HepG2 (cell line): ENCODE measurements around the gene GRB10. TPM values are rescaled to one million over a fixed set of nuclear protein-coding genes. Genes with fewer than 3 reads are reported as not detected.

ENCODE experiments used
- ARNTL ChIP-seq: sonication (generic); formaldehyde crosslinking; IDR thresholded peaks from 2 replicates; pipeline ENCODE4 v1.4.0; 2020; ENCODE audit warnings: mild to moderate bottlenecking, missing genetic modification reagents
- U2AF2 ChIP-seq: fragments of 200-400 bp; formaldehyde crosslinking; IDR thresholded peaks from 2 replicates; pipeline ENCODE4 v1.6.1; 2017; ENCODE audit warnings: low read depth, mild to moderate bottlenecking, low read length
- ZNF354B ChIP-seq: sonication (generic); formaldehyde crosslinking; IDR thresholded peaks from 2 replicates; pipeline ENCODE4 v1.8.0; 2022; ENCODE audit warnings: mild to moderate bottlenecking, missing genetic modification reagents
- polyA plus RNA-seq, 8 experiments: library from polyadenylated mRNA; depleted of rRNA in 3 of 8; stranded (reverse) in 7 of 8; unstranded in 1 of 8; fragments of >200 nt; fragmentation: Illumina TruSeq in 4 of 8; extraction: Trizol in 4 of 8; gene quantifications; 2 replicates each; pipeline versions ENCODE4 v1.2.1 to v1.2.3, GENCODE V29; 2011 to 2016; ENCODE audit warnings: low read depth in 4 of 8, missing spikeins in 1 of 8, mixed read lengths in 1 of 8; ENCODE audit not compliant: insufficient read depth in 1 of 8
- total RNA-seq, 5 experiments: library from RNA; depleted of rRNA; stranded (reverse); fragments of >200 nt; fragmentation: Illumina TruSeq; extraction: Trizol; gene quantifications; 2 replicates each; pipeline ENCODE4 v1.2.3, GENCODE V29; 2016; ENCODE audit warnings: low read depth in 1 of 5
- TF ChIP-seq, protein P1 (sequence below): sonication (generic); formaldehyde crosslinking; IDR thresholded peaks from 2 replicates; pipeline ENCODE4 v1.4.0; 2020; ENCODE audit warnings: mild to moderate bottlenecking, missing genetic modification reagents
- TF ChIP-seq, protein P2 (sequence below): sonication (generic); formaldehyde crosslinking; IDR thresholded peaks from 2 replicates; pipeline ENCODE4 v1.4.0; 2020; ENCODE audit warnings: missing genetic modification reagents, borderline replicate concordance
- TF ChIP-seq, protein P3 (sequence below): sonication (generic); formaldehyde crosslinking; IDR thresholded peaks from 2 replicates; pipeline ENCODE4 v1.4.0; 2020; ENCODE audit warnings: low read depth, missing genetic modification reagents

Gene GRB10
- total and polyA plus RNA-seq, 2 of the 13 experiments (the other 11 are each of a cell fraction or from before 2014, with no cell fraction given), result 4.0 to 6.8 TPM

DNA sequence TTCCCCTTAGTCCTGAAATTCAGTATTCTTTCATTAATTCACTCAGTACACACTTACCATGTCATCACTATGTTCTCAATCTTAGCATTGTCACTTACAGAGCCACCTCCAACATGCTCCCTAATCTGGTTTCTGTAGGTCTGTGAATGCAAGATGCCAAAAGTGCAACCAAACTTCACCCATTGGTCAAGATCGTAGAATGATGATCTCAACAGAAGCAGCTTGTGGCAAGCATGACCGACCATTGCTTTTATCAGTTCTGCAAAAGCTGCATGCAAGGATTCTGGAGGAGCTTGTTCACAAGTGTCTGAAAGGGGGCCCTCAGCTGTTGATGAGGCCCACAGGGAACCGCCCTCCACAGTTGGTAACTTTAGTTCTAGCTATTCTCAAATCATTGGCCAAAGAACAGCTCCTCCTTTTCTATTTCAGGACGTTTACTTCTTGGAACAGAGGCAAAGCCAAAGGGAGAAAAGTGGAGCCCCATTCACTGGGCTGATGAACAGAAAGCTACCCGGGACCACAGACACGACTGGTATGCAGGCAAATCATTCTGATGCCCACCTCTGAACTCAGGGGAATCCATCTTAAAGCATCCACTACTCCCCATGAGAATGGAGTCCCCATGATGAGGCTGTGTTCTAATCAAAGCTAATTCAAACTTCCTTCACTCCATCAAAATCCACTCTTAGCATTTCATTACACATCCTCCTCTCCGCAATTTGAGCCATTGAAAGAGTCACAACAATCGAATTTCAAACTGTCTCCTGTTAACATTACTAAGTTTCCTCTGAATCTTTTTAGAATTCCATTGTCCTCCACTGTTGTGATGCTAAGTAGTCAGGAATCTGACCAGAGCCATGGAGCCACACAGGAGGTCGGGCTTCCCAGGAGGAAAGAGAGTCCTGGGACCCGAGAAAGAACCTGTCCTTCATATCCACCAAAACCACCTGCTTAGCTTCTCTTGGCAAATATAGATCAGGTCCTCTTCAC lies 13.9 kb downstream of the GRB10 start (continued):
- no peak for TF ChIP-seq ARNTL
- TF ChIP-seq, protein P1, sequence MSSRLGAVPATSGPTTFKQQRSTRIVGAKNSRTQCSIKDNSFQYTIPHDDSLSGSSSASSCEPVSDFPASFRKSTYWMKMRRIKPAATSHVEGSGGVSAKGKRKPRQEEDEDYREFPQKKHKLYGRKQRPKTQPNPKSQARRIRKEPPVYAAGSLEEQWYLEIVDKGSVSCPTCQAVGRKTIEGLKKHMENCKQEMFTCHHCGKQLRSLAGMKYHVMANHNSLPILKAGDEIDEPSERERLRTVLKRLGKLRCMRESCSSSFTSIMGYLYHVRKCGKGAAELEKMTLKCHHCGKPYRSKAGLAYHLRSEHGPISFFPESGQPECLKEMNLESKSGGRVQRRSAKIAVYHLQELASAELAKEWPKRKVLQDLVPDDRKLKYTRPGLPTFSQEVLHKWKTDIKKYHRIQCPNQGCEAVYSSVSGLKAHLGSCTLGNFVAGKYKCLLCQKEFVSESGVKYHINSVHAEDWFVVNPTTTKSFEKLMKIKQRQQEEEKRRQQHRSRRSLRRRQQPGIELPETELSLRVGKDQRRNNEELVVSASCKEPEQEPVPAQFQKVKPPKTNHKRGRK, result no peak
- TF ChIP-seq, protein P2, sequence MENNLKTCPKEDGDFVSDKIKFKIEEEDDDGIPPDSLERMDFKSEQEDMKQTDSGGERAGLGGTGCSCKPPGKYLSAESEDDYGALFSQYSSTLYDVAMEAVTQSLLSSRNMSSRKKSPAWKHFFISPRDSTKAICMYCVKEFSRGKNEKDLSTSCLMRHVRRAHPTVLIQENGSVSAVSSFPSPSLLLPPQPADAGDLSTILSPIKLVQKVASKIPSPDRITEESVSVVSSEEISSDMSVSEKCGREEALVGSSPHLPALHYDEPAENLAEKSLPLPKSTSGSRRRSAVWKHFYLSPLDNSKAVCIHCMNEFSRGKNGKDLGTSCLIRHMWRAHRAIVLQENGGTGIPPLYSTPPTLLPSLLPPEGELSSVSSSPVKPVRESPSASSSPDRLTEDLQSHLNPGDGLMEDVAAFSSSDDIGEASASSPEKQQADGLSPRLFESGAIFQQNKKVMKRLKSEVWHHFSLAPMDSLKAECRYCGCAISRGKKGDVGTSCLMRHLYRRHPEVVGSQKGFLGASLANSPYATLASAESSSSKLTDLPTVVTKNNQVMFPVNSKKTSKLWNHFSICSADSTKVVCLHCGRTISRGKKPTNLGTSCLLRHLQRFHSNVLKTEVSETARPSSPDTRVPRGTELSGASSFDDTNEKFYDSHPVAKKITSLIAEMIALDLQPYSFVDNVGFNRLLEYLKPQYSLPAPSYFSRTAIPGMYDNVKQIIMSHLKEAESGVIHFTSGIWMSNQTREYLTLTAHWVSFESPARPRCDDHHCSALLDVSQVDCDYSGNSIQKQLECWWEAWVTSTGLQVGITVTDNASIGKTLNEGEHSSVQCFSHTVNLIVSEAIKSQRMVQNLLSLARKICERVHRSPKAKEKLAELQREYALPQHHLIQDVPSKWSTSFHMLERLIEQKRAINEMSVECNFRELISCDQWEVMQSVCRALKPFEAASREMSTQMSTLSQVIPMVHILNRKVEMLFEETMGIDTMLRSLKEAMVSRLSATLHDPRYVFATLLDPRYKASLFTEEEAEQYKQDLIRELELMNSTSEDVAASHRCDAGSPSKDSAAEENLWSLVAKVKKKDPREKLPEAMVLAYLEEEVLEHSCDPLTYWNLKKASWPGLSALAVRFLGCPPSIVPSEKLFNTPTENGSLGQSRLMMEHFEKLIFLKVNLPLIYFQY (CRISPR knock-in tag), result no peak
- TF ChIP-seq U2AF2, result no peak
- no peak for TF ChIP-seq ZNF354B (CRISPR knock-in tag)
- TF ChIP-seq, protein P3, sequence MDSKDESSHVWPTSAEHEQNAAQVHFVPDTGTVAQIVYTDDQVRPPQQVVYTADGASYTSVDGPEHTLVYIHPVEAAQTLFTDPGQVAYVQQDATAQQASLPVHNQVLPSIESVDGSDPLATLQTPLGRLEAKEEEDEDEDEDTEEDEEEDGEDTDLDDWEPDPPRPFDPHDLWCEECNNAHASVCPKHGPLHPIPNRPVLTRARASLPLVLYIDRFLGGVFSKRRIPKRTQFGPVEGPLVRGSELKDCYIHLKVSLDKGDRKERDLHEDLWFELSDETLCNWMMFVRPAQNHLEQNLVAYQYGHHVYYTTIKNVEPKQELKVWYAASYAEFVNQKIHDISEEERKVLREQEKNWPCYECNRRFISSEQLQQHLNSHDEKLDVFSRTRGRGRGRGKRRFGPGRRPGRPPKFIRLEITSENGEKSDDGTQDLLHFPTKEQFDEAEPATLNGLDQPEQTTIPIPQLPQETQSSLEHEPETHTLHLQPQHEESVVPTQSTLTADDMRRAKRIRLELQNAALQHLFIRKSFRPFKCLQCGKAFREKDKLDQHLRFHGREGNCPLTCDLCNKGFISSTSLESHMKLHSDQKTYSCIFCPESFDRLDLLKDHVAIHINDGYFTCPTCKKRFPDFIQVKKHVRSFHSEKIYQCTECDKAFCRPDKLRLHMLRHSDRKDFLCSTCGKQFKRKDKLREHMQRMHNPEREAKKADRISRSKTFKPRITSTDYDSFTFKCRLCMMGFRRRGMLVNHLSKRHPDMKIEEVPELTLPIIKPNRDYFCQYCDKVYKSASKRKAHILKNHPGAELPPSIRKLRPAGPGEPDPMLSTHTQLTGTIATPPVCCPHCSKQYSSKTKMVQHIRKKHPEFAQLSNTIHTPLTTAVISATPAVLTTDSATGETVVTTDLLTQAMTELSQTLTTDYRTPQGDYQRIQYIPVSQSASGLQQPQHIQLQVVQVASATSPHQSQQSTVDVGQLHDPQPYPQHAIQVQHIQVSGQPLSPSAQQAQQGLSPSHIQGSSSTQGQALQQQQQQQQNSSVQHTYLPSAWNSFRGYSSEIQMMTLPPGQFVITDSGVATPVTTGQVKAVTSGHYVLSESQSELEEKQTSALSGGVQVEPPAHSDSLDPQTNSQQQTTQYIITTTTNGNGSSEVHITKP (CRISPR knock-in tag), result no peak
